Measurements from ENCODE around the gene BCO2.

BCO2 gene

GRCh38 chr11:112212290-112212689, 37.0 kb downstream of the BCO2 start:
- H3K27ac ChIP-seq, result no peak overlapping the region
- TF ChIP-seq, protein P1, sequence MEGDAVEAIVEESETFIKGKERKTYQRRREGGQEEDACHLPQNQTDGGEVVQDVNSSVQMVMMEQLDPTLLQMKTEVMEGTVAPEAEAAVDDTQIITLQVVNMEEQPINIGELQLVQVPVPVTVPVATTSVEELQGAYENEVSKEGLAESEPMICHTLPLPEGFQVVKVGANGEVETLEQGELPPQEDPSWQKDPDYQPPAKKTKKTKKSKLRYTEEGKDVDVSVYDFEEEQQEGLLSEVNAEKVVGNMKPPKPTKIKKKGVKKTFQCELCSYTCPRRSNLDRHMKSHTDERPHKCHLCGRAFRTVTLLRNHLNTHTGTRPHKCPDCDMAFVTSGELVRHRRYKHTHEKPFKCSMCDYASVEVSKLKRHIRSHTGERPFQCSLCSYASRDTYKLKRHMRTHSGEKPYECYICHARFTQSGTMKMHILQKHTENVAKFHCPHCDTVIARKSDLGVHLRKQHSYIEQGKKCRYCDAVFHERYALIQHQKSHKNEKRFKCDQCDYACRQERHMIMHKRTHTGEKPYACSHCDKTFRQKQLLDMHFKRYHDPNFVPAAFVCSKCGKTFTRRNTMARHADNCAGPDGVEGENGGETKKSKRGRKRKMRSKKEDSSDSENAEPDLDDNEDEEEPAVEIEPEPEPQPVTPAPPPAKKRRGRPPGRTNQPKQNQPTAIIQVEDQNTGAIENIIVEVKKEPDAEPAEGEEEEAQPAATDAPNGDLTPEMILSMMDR (conservative IDR thresholded peaks at IDR 0.05), result no peak

GRCh38 chr11:112212710-112213109, 37.4 kb downstream of the BCO2 start:
- TF ChIP-seq, protein P1 (conservative IDR thresholded peaks at IDR 0.05), result no peak
- H3K27ac ChIP-seq, result no peak overlapping the region

DNA sequence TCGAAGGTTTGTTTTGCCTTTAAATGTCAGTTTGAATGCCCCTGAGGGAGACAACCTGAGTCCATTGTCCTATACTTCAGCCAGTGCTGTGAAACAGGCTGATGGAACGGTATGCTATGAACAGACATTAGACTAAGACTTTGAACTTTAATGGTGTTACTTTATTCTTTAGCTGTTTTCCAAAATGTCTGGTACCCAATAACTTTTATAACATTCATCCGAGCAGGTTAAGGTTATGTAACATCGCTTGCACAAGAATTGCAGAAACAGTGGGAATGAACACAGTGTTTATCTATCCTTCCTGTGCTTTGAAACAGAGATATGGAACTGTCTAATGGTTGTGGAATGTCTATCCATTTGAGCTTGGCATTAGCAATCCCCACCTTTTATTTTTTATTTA, 38.4 kb downstream of the BCO2 start:
- no peak overlapping the region for H3K27ac ChIP-seq
- TF ChIP-seq, protein P1 (conservative IDR thresholded peaks at IDR 0.05), result no peak

DNA sequence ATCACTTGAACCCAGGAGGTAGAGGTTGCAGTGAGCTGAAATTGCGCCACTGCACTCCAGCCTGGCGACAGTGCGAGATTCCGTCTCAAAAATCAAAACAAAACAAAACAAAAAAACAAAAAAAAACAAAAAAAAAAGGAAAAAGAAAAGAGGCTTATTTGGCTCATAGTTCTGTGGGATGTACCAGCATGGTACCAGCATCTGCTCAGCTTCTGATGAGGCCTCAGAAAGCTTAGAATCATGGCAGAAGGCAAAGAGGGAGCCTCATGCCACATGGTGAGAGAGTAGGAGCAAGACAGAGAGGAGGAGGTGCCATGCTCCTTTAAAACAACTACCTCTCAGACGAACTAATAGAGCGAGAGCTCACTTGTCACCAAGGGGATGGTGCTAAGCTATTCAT, 40.3 kb downstream of the BCO2 start:
- TF ChIP-seq, protein P1 (conservative IDR thresholded peaks at IDR 0.05), result no peak
- no peak overlapping the region for H3K27ac ChIP-seq

DNA sequence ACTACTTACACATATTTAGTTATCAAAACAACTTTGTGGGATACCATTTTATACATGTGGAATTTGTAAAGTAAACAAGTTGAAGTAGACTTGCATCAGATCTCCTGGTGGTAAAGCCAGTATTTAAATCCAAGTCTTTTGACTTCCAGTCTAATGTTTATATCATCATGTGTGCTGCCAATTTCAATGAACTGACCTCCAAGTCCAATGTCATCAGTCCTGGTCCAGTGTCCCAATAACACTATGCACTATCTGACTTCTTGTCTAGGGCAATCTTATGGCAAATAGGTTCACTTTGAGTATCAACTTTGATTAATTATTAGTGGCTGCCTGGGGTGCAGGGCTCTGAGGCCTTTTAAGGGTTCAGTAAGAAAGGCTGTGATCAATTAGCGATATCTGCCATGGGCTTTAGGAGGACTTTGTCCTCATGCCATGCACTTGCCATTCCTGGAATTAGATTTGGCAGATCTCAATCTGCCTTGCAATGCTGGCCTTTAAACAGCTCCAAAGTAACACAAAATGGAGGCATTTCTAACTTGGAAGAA, 41.3 kb downstream of the BCO2 start:
- H3K27ac ChIP-seq, result no peak overlapping the region
- TF ChIP-seq, protein P1 (conservative IDR thresholded peaks at IDR 0.05), result no peak

DNA sequence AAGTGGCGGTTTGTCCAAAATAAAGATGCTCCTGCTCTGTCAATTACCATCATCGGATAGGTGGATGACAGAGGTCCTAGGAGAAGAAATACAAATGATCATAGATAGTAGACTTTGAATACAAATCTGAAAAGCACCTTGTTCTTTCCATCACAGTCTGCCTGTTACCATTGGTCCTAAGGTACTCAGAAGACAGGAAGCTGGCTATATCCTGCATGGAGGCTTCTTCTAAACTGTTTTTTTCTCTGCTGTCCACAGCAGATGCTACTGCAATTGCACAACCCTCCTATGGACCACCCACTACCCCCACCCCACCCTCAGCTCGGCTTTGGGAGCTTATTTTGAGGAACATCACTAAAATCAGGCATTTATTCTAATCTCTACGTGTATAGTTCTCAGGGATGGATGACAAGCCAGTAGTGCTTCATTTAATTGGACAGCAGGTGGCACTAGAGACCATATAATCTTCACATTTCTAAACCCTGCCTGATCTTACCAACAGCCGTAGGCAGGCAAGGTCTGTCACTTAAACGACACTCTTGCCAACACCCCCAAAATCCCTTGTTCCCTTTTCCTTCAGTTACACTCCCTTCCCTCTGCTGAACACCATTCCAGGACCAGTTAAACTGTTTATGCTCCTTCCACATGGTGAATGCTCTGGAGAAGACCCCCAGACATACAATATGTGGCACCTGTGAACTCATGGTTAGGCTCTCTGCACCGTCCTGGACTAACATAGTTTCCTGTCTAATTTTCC, 44.3 kb downstream of the BCO2 start:
- no peak overlapping the region; the same call in 1 of the 2 replicates for H3K27ac ChIP-seq
- TF ChIP-seq, protein P1 (conservative IDR thresholded peaks at IDR 0.05), result peak; percentile 84

- TF ChIP-seq, protein P1 (conservative IDR thresholded peaks at IDR 0.05), result no peak
- peak overlapping the region; percentile 56 for H3K27ac ChIP-seq
These were observed 46.0 kb downstream of the BCO2 start for GRCh38 chr11:112221274-112221835.

Data from VCaP (cell line).